WERI-Rb-1 (cell line): Measurements from ENCODE around the gene DHRS12.

Source experiments
- DNase-seq: peaks from one replicate; pipeline ENCODE4 v3.0.0-alpha.2; 2020
- H3K27ac ChIP-seq: fragments of 250-450 bp; sonication (Bioruptor Pico); 2 replicates; pipeline ENCODE4 v1.5.1; 2020; ENCODE audit warnings: mild to moderate bottlenecking, moderate library complexity
- H3K27me3 ChIP-seq: fragments of 250-450 bp; sonication (Bioruptor Pico); 2 replicates; pipeline ENCODE4 v1.5.1; 2021; ENCODE audit warnings: mild to moderate bottlenecking, low read depth, moderate library complexity; ENCODE audit not compliant: insufficient read depth, severe bottlenecking
- H3K36me3 ChIP-seq: fragments of 250-450 bp; sonication (Bioruptor Pico); 2 replicates; pipeline ENCODE4 v1.5.1; 2020; ENCODE audit warnings: mild to moderate bottlenecking, moderate library complexity
- H3K4me3 ChIP-seq: 2 replicates; pipeline ENCODE4 v1.5.1; 2011; ENCODE audit warnings: low read depth, mild to moderate bottlenecking, control low read depth, low read length
- H3K9me3 ChIP-seq: fragments of 250-450 bp; sonication (Bioruptor Pico); 2 replicates; pipeline ENCODE4 v1.5.1; 2021; ENCODE audit warnings: mild to moderate bottlenecking, moderate library complexity; ENCODE audit not compliant: severe bottlenecking
- TF ChIP-seq, protein P1 (sequence below): IDR thresholded peaks from 2 replicates; pipeline ENCODE4 v1.5.1; 2011; ENCODE audit warnings: low read depth, mild to moderate bottlenecking, control low read depth, inconsistent platforms, low read length

The DHRS12 gene

DNA sequence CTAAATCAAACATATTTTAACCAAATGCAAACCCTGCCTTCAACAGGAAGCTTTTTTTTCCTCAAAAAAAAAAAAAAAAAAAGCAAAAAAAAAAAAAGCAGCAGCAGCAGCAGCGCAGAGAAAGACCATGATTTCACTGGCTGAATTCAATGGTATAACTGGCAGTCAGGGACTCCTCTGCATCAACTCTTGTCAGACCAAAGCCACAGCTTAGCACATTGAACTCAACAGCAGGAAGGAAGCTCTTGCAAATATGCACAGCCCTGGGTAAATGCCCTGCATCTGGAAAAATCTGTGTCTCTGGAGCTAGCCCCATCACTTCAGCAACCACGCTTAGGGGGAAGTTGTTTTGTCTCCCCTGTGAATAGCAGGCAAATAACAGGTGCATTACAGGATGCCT is 17.6 kb upstream of the DHRS12 start:
- TF ChIP-seq, protein P1, sequence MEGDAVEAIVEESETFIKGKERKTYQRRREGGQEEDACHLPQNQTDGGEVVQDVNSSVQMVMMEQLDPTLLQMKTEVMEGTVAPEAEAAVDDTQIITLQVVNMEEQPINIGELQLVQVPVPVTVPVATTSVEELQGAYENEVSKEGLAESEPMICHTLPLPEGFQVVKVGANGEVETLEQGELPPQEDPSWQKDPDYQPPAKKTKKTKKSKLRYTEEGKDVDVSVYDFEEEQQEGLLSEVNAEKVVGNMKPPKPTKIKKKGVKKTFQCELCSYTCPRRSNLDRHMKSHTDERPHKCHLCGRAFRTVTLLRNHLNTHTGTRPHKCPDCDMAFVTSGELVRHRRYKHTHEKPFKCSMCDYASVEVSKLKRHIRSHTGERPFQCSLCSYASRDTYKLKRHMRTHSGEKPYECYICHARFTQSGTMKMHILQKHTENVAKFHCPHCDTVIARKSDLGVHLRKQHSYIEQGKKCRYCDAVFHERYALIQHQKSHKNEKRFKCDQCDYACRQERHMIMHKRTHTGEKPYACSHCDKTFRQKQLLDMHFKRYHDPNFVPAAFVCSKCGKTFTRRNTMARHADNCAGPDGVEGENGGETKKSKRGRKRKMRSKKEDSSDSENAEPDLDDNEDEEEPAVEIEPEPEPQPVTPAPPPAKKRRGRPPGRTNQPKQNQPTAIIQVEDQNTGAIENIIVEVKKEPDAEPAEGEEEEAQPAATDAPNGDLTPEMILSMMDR, result no peak
- no peak for DNase-seq
- Histone ChIP-seq H3K9me3 (no peaks in the 10 kb centered on the region), H3K27ac (no peak overlapping the region), H3K36me3 (no peaks in the 10 kb centered on the region), H3K4me3 (no peak overlapping the region), H3K27me3 (no peaks in the 10 kb centered on the region)

DNA sequence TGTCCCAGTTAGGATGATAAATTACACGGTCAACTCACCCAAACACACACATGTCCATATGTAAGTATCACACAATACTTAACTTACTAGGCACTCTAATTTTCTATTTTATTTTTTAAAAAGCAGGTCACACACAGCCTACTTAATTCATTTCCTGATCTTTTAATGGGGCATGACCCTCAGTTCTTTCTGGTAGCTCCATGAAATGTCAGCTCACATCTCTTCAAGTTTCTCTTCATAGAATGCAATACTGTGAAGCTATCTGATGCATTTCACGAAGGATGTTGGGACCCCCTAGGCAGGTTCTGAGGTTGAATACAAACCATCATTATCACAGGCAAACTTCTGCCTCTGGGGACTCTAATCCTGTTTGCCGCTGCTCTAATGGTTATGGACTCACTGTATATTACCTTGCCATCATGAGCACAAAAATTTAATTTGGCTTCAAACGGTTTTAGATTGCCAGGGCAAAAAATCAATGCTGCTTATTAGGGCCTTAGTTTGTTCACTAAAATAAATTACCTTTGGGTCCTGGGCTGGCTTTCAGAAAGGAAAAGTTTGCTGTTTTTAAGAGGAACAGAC is 16.1 kb upstream of the DHRS12 start:
- TF ChIP-seq, protein P1, result no peak
- DNase-seq, result no peak
- no peaks in the 10 kb centered on the region for H3K36me3 ChIP-seq
- no peak overlapping the region for H3K4me3 ChIP-seq
- H3K9me3 ChIP-seq, result no peaks in the 10 kb centered on the region
- no peaks in the 10 kb centered on the region for H3K27me3 ChIP-seq
- no peak overlapping the region for H3K27ac ChIP-seq

DNA sequence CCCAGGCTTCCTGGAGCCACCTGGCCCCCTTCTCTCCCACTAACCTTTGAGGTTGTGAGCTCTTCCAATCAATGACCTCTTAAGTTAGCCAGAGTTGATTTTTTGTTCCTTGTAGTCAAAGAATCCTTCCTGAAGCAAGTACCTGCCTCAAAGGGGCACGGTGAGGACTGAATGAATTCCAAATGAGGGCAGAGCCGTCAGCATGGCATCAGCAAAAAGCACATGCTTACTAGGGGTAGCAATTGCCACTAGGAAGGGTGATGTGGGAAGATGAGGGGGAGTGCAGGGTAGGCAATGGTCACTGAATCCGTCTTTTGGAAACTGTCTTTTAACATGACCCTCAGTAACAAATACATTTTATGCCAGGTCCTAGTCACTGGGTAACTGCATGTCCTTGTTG is 15.6 kb upstream of the DHRS12 start:
- H3K9me3 ChIP-seq, result no peaks in the 10 kb centered on the region
- no peaks in the 10 kb centered on the region for H3K36me3 ChIP-seq
- H3K4me3 ChIP-seq, result no peak overlapping the region
- H3K27me3 ChIP-seq, result no peaks in the 10 kb centered on the region
- TF ChIP-seq, protein P1, result no peak
- no peak overlapping the region for H3K27ac ChIP-seq
- no peak for DNase-seq

DNA sequence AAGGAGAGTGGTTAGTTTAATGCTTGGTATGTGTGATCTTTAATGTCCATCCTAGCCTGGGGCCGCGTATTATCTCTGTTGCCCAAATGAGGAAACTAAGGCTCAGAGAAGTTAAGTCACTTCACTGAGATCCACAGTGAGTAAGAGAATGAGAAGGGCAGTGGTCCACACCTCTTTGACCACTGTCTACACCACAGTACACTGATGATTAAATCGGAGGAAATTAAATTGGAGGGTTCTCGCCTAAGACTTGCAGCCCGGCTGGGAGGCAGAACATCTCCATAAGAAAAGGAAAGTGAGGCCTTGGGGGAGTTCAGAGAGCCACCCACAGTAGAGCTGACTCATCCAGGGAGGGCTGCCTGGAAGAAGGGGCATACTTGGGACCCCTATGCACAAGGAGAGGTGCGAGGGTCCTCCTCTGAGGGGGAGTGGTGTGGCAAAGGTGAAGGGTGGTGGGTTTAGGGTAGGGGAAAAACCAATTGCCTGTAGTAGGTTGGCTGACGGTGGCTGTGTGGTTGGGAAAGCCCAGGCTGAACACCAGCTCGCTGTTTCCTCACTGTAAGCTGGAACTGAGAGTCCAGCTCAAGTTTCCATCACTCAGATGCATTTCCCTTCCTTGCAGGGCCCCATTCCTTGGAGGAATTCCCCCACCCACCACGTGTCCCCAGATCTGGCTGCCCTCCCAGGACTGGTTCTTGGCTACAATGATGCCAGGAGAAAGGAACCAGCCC is 15.0 kb upstream of the DHRS12 start:
- H3K27me3 ChIP-seq, result no peaks in the 10 kb centered on the region
- no peaks in the 10 kb centered on the region for H3K36me3 ChIP-seq
- no peak overlapping the region for H3K4me3 ChIP-seq
- H3K27ac ChIP-seq, result no peak overlapping the region
- TF ChIP-seq, protein P1, result no peak
- no peak for DNase-seq
- no peaks in the 10 kb centered on the region for H3K9me3 ChIP-seq

DNA sequence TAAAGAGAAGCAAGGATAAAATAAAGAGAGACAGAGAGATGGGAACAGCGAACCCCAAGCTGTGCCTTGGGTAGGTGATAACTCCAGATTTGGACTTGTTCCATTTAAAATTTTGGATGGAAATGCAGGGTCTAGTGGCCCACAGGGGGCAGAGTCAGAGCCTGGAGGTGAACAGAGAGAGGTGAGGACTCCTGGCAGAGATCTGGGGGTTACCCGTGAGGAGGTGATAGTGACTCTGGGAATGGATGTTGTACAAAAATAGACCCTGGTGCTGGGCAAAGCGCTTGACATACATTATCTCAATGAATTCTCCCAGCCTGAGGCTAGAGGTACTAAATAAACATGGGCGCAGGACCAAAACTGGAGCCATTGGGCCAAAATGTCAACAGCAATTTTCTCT is 14.3 kb upstream of the DHRS12 start:
- no peak for DNase-seq
- no peaks in the 10 kb centered on the region for H3K36me3 ChIP-seq
- H3K9me3 ChIP-seq, result no peaks in the 10 kb centered on the region
- TF ChIP-seq, protein P1, result no peak
- no peaks in the 10 kb centered on the region for H3K27me3 ChIP-seq
- H3K27ac ChIP-seq, result no peak overlapping the region
- no peak overlapping the region for H3K4me3 ChIP-seq

DNA sequence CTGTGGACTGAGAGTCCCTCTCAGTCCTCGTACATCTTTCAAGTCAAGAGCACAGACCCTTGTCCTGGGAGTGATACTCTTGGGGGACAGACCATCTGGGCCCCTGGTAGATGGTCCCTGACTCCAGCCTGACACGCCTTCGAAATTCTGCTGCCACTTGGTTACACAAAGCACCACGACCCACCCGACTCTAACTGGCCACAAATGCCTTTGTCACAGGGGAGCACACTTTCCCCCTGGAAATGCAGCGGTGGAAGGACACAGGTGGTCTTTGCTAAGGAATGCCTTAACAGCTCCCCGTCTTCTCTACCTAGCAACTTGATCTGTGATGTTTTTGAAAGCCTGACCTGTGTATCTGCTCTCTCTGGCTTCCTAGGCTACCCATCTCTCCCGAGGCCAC is 13.8 kb upstream of the DHRS12 start:
- Histone ChIP-seq H3K36me3 (no peaks in the 10 kb centered on the region), H3K27me3 (no peaks in the 10 kb centered on the region), H3K9me3 (no peaks in the 10 kb centered on the region), H3K4me3 (no peak overlapping the region), H3K27ac (no peak overlapping the region)
- TF ChIP-seq, protein P1, result no peak
- no peak for DNase-seq
